GM18868 (cell line): ENCODE results near the gene GAL.

Experiments
- ATAC-seq: cut with Tn5 transposase; IDR thresholded peaks from one replicate; pipeline ENCODE4 v1.9.1; 2021; ENCODE audit warnings: mild to moderate bottlenecking, moderate library complexity; ENCODE audit not compliant: unreplicated experiment

The GAL gene

GRCh38 chr11:68707527-68707926 lies 23.2 kb downstream of the GAL start:
- no peak for ATAC-seq

- ATAC-seq = no peak
Observed at GRCh38 chr11:68709062-68709461, 24.7 kb downstream of the GAL start.

- no peak for ATAC-seq
Observed at GRCh38 chr11:68710409-68710808, 26.1 kb downstream of the GAL start.

GRCh38 chr11:68711114-68711513 lies 26.8 kb downstream of the GAL start:
- no peak for ATAC-seq

GRCh38 chr11:68714060-68714856 lies 29.9 kb downstream of the GAL start:
- no peak for ATAC-seq

GRCh38 chr11:68715456-68716122 lies 31.2 kb downstream of the GAL start:
- no peak for ATAC-seq

- ATAC-seq = no peak
Observed at GRCh38 chr11:68721075-68721474, 36.7 kb downstream of the GAL start.

GRCh38 chr11:68722143-68722542 lies 37.8 kb downstream of the GAL start:
- no peak for ATAC-seq

GRCh38 chr11:68724293-68724692 lies 39.9 kb downstream of the GAL start:
- no peak for ATAC-seq

GRCh38 chr11:68727783-68728182 lies 43.4 kb downstream of the GAL start:
- ATAC-seq = no peak

- ATAC-seq = no peak
Observed at GRCh38 chr11:68734111-68734510, 49.8 kb downstream of the GAL start.

GRCh38 chr11:68735125-68735524 lies 50.8 kb downstream of the GAL start:
- no peak for ATAC-seq

GRCh38 chr11:68735646-68736045 lies 51.3 kb downstream of the GAL start:
- no peak for ATAC-seq
